Fibroblast of lung (primary cell): ENCODE results near the gene TMEM255B.

Source experiments
- EZH2 ChIP-seq: IDR thresholded peaks from 2 replicates; pipeline ENCODE4 v1.5.1; 2012; ENCODE audit warnings: low read length, control low read depth, mild to moderate bottlenecking; ENCODE audit errors: missing control alignments
- TF ChIP-seq, protein P1 (sequence below), 2 donors: IDR thresholded peaks in 1 of 2; conservative IDR thresholded peaks in 1 of 2; 1 replicate in 1 of 2; 2 replicates in 1 of 2; pipeline ENCODE4 v1.5.1; 2011 to 2012; ENCODE audit warnings: low read length in 2 of 2, control low read depth in 1 of 2, inconsistent platforms in 1 of 2, low read depth in 1 of 2, mild to moderate bottlenecking in 1 of 2

DNA sequence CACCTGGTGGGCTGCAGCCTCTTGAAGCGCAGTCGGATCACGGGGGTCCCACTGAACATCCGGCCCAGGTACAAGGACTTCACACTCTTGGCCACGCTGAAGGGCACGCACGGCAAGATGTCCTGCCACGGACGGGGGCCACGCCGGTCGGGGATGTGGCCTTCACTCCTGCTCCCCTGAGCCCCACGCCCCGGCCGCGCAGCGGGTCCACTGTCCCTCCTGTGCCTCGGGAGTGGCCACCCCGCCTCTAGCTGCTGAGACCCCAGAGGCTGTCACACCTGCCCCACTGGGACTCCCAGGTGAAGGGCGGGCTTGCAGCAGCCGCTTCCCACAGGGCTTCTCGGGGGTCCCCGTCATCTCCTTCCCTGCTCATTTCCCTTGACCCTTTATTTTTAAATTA is 73.6 kb downstream of the TMEM255B start:
- TF ChIP-seq, protein P1, sequence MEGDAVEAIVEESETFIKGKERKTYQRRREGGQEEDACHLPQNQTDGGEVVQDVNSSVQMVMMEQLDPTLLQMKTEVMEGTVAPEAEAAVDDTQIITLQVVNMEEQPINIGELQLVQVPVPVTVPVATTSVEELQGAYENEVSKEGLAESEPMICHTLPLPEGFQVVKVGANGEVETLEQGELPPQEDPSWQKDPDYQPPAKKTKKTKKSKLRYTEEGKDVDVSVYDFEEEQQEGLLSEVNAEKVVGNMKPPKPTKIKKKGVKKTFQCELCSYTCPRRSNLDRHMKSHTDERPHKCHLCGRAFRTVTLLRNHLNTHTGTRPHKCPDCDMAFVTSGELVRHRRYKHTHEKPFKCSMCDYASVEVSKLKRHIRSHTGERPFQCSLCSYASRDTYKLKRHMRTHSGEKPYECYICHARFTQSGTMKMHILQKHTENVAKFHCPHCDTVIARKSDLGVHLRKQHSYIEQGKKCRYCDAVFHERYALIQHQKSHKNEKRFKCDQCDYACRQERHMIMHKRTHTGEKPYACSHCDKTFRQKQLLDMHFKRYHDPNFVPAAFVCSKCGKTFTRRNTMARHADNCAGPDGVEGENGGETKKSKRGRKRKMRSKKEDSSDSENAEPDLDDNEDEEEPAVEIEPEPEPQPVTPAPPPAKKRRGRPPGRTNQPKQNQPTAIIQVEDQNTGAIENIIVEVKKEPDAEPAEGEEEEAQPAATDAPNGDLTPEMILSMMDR (conservative IDR thresholded peaks at IDR 0.05 in 1 of 2, IDR thresholded peaks at IDR 0.05 in 1 of 2; ENCODE audit: low read depth in 1 of 2, low read length in 2 of 2), result no peak
- no peak for TF ChIP-seq EZH2
